ENCODE data around the gene FUCA2. TPM values are rescaled to one million over a fixed set of nuclear protein-coding genes. Genes with fewer than 3 reads are reported as not detected.

Gene FUCA2
- polyA plus RNA-seq, 1 of the 3 experiments (the other 2 are of a cell fraction), result 37.6 TPM

GRCh38 chr6:143449714-143450452 lies 61.6 kb downstream of the FUCA2 start:
- CTCF ChIA-PET, result interaction anchor here (1.3 to 1.8 kb wide), 4 partner anchors 17 to 975 kb away, joined by 3 to 7 read pairs (median 6); no protein-coding TSS in a partner anchor
- 5% methylated on average over 19 of the region's 19 CpGs for WGBS (ENCODE audit: low lambda C conversion rate)
- Histone ChIP-seq H3K4me1 (ENCODE audit: control insufficient read depth in 1 of 2, insufficient read depth in 2 of 2, low read depth in 1 of 2, low read length in 1 of 2) (peaks cover 0 to 7% of the 10 kb centered on the region in 2 experiments; a peak in 2 of 4 replicates), H4K20me1 (ENCODE audit: insufficient read depth) (no peaks in the 10 kb centered on the region), H3K36me3 (replicated peaks in 1 of 2; ENCODE audit: control insufficient read depth in 1 of 2, insufficient read depth in 2 of 2, low read length in 1 of 2) (peaks cover 3 to 6% of the 10 kb centered on the region in 2 experiments), H2AFZ (ENCODE audit: low read depth) (peak overlapping the region; percentile 96), H3K9ac (peak overlapping the region; percentile 88), H3K27me3 (ENCODE audit: insufficient read depth) (no peaks in the 10 kb centered on the region), H3K4me2 (peak overlapping the region; percentile 84), H3K27ac (ENCODE audit: low read depth in 2 of 2, low read length in 1 of 2) (peak overlapping the region; percentile 65 to 83), H3F3A (replicated peaks; ENCODE audit: insufficient read depth) (no peaks in the 10 kb centered on the region), H3K9me2 (no peaks in the 10 kb centered on the region), H3K4me3 (ENCODE audit: low read depth in 2 of 2, low read length in 1 of 2) (peak overlapping the region; percentile 88 to 97), H3K79me2 (ENCODE audit: insufficient read depth) (peaks cover 43% of the 10 kb centered on the region), H3K9me3 (no peaks in the 10 kb centered on the region)
- DNase-seq, result peak; percentile 15
- no peak for TF ChIP-seq TAF1 (IDR thresholded peaks at IDR 0.05; ENCODE audit: borderline replicate concordance, low read depth, low read length)
- TF ChIP-seq USF2 (IDR thresholded peaks at IDR 0.05; ENCODE audit: borderline replicate concordance, low read depth, low read length), result no peak
- 0 out of 2 replicates have a peak, but pooled peaks have one; percentile 19 for TF ChIP-seq MAX (IDR thresholded peaks at IDR 0.05; ENCODE audit: low read depth)
- peak; percentile 21; the same call in 1 of the 2 replicates for TF ChIP-seq FOXJ3 (CRISPR knock-in tag; IDR thresholded peaks at IDR 0.05)
- no peak for TF ChIP-seq ZBTB33 (IDR thresholded peaks at IDR 0.05; ENCODE audit: borderline replicate concordance, low read depth)
- TF ChIP-seq EP300 (IDR thresholded peaks at IDR 0.05; ENCODE audit: borderline replicate concordance in 1 of 2, low read depth in 1 of 2, low read length in 1 of 2), result no peak
- no peak for TF ChIP-seq CHD2 (IDR thresholded peaks at IDR 0.05; ENCODE audit: low read length, partially characterized antibody)
- no peak for TF ChIP-seq MXI1 (IDR thresholded peaks at IDR 0.05; ENCODE audit: low read depth, low read length)
- POLR2A ChIA-PET, result interaction anchor here (0.8 to 1.1 kb wide), 3 partner anchors 24 to 61 kb away, joined by 3 to 5 read pairs (median 3); partner anchors contain the start of gene FUCA2

GRCh38 chr6:143449082-143449713 lies 62.3 kb downstream of the FUCA2 start:
- Histone ChIP-seq H3K27me3 (ENCODE audit: insufficient read depth) (no peaks in the 10 kb centered on the region), H2AFZ (ENCODE audit: low read depth) (peak overlapping the region; percentile 96), H3K4me2 (peak overlapping the region; percentile 84), H3K9me3 (no peaks in the 10 kb centered on the region), H3K36me3 (replicated peaks in 1 of 2; ENCODE audit: control insufficient read depth in 1 of 2, insufficient read depth in 2 of 2, low read length in 1 of 2) (peaks cover 3% of the 10 kb centered on the region in 2 experiments), H3K9me2 (no peaks in the 10 kb centered on the region), H3K9ac (peak overlapping the region; percentile 88; the same call in 1 of the 2 replicates), H3K79me2 (ENCODE audit: insufficient read depth) (peaks cover 43% of the 10 kb centered on the region), H3K4me1 (ENCODE audit: control insufficient read depth in 1 of 2, insufficient read depth in 2 of 2, low read depth in 1 of 2, low read length in 1 of 2) (peaks cover 0 to 7% of the 10 kb centered on the region in 2 experiments; a peak in 2 of 4 replicates), H3K27ac (ENCODE audit: low read depth in 2 of 2, low read length in 1 of 2) (peak overlapping the region in 1 of 2 experiments; percentile 65; a peak in 1 of 4 replicates), H3F3A (replicated peaks; ENCODE audit: insufficient read depth) (no peaks in the 10 kb centered on the region), H4K20me1 (ENCODE audit: insufficient read depth) (no peaks in the 10 kb centered on the region), H3K4me3 (ENCODE audit: low read depth in 2 of 2, low read length in 1 of 2) (peak overlapping the region; percentile 88 to 97)
- ChIA-PET CTCF (interaction anchor here (1.7 to 1.8 kb wide), 3 partner anchors 16 to 975 kb away, joined by 4 to 7 read pairs (median 7); no protein-coding TSS in a partner anchor), POLR2A (no interaction called here)
- TF ChIP-seq CTCF (IDR thresholded peaks at IDR 0.05) (no peak), GABPA (IDR thresholded peaks at IDR 0.05; ENCODE audit: low read depth) (no peak), POLR2AphosphoS5 (IDR thresholded peaks at IDR 0.05; ENCODE audit: low read depth, low read length) (no peak), JUND (IDR thresholded peaks at IDR 0.05) (no peak), TAF1 (IDR thresholded peaks at IDR 0.05; ENCODE audit: borderline replicate concordance, low read depth, low read length) (no peak), PBX3 (IDR thresholded peaks at IDR 0.05) (no peak), RCOR1 (IDR thresholded peaks at IDR 0.05; ENCODE audit: low read length) (no peak)
- DNase-seq, result no peak
- 85% methylated on average over 6 of the region's 6 CpGs for WGBS (ENCODE audit: low lambda C conversion rate)

All from SK-N-SH (cell line).